Stromal cell of bone marrow (primary cell): ENCODE data around the gene XKR3.
"Not testable (repeated sequence)": the region's sequence is repeated elsewhere in the genome, so short reads cannot be mapped to it uniquely, and the experiment has no call there.

Experiments
- DNase-seq: peaks from one replicate; pipeline ENCODE4 v3.0.0-alpha.2; 2012; ENCODE audit warnings: low read depth

XKR3 gene

DNA sequence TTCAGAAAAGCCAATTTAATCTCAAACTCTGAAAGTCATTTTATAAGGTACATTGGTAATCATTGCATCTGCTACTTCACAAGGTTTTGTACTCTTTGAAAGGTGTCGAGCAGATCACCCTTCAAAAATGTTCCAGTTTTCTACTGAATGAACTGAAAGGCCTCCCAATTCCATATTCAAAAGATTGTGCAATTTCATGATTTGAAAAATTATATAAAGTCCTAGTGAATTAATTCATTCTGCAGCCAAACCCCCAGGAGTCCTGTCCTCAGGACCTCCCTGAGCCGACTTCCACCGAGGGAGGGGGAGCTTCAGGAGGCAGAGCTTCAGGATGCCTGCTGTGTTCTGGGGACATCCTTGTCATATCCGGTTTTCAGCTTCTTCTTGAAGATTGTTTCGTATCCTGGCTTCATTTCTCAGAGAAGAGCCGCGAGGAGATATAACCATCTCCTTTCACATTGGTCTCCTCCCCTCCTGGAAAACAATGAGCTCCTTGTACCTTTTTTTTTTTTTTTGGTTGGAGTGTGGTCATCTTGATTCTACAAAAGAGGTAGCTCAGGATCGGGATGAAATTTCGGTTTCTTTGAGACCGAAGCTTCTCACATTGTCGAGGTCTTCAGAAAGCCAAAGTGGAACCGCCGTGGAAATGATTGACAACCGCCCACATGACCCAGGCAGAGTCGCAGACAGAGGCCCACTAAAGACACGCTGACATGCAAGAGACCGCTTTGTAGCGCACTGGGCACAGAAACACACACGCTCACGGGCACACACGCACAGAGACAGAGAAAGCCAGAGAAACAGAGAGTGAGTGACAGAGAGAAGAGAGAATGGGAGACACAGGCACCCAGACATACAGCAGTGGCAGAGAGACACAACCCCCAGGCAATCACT is 77.7 kb downstream of the XKR3 start:
- not testable (repeated sequence) for DNase-seq

DNA sequence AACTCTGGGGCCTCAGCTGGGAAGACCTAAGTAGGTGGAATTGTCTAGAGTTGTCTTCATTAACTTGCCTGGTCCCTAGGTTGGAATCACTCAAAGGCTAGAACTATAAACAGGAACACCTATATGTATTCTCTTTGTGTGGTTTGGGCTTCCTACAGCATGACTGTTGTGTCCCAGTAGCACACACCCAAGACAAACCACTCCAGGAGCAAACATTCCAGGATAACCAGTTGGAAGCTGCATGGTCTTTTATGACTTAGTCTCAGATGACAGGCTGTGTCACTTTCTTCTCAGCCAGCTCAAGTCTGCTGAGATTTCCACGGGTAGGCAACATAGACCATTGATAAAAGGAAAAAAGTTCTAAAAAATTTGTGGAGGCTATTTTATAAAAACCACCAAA is 90.9 kb downstream of the XKR3 start:
- not testable (repeated sequence) for DNase-seq
